HepG2 (cell line): ENCODE results near the gene SAMD13. TPM values are rescaled to one million over a fixed set of nuclear protein-coding genes. Genes with fewer than 3 reads are reported as not detected.

Experiments
- ATAC-seq: fragments of 200-7000 bp; cut with Tn5 transposase; 3 replicates; pipeline ENCODE4 v1.9.1; 2020; ENCODE audit warnings: mild to moderate bottlenecking, moderate library complexity
- BruUV-seq: library from RNA; stranded (reverse); fragments of 400-500 nt; replicated peaks from 2 replicates; lab custom pipeline; 2021; lab: Mats Ljungman, UMichigan
- CTCF ChIA-PET: fragments of 300-600 bp; formaldehyde crosslinking; extraction: SDS; loops from one replicate; lab custom pipeline; 2021; ENCODE audit warnings: low total read pairs, inconsistent platforms, low intra/inter-chr PET ratio; lab: Yijun Ruan, JAX
- POLR2A ChIA-PET: fragments of 350-600 bp; sonication (Branson Sonifier 250); formaldehyde crosslinking; loops from one replicate; lab custom pipeline; 2020; ENCODE audit warnings: antibody characterized with exemption, inconsistent platforms; lab: Yijun Ruan, JAX
- DNase-seq: peaks from one replicate; pipeline ENCODE4 v3.0.0-alpha.2; 2015; ENCODE audit warnings: low spot score
- FAIRE-seq: peaks from 3 replicates; lab custom pipeline; 2011; peaks lifted over from hg19 to GRCh38; lab: Jason Lieb, UNC
- H2AFZ ChIP-seq: one replicate; pipeline ENCODE4 v1.6.1; 2011; ENCODE audit warnings: low read length, inconsistent platforms
- H3K27ac ChIP-seq: fragments of 300-600 bp; 3 replicates; pipeline ENCODE4 v1.8.0; 2011; ENCODE audit warnings: mixed run types, mild to moderate bottlenecking, mixed read lengths, low read length, inconsistent platforms; ENCODE audit not compliant: insufficient read depth; ENCODE audit errors: extremely low read length
- H3K27me3 ChIP-seq, 2 experiments: fragments of 200-600 bp in 1 of 2; 2 replicates in 1 of 2; 3 replicates in 1 of 2; pipeline versions ENCODE4 v1.6.0 to v1.8.0; 2011; ENCODE audit warnings: low read length in 2 of 2, mild to moderate bottlenecking in 2 of 2, moderate library complexity in 2 of 2, inconsistent platforms in 1 of 2; ENCODE audit not compliant: insufficient read depth in 2 of 2, control insufficient read depth in 1 of 2
- H3K36me3 ChIP-seq, 2 experiments: fragments of 200-600 bp in 1 of 2; replicated peaks in 1 of 2; 2 replicates in 1 of 2; 3 replicates in 1 of 2; pipeline versions ENCODE4 v1.5.1 to v1.8.0; 2011; ENCODE audit warnings: low read length in 2 of 2, inconsistent platforms in 1 of 2; ENCODE audit not compliant: insufficient read depth in 2 of 2, control insufficient read depth in 1 of 2
- H3K4me1 ChIP-seq: 2 replicates; pipeline ENCODE4 v1.5.1; 2012; ENCODE audit warnings: low read length, inconsistent platforms; ENCODE audit not compliant: insufficient read depth
- H3K4me2 ChIP-seq: 2 replicates; pipeline ENCODE4 v1.6.0; 2011; ENCODE audit warnings: low read depth, low read length, inconsistent platforms
- H3K4me3 ChIP-seq, 3 experiments: fragments of 200-600 bp in 1 of 3; sonication (generic), shearing (Covaris generic) in 1 of 3; replicated peaks in 1 of 3; 2 replicates each; pipeline ENCODE4 v1.5.1; 2011 to 2016; ENCODE audit warnings: low read length in 3 of 3, inconsistent platforms in 2 of 3, low read depth in 2 of 3, mild to moderate bottlenecking in 2 of 3, control low read depth in 1 of 3, mixed read lengths in 1 of 3; ENCODE audit not compliant: insufficient read depth in 1 of 3
- H3K79me2 ChIP-seq: one replicate; pipeline ENCODE4 v1.6.1; 2011; ENCODE audit warnings: low read length, inconsistent platforms; ENCODE audit not compliant: insufficient read depth
- H3K9ac ChIP-seq: 2 replicates; pipeline ENCODE4 v1.6.0; 2011; ENCODE audit warnings: mild to moderate bottlenecking, low read depth, low read length, inconsistent platforms; ENCODE audit not compliant: insufficient read depth
- H3K9me3 ChIP-seq: 2 replicates; pipeline ENCODE4 v1.5.1; 2012; ENCODE audit warnings: mild to moderate bottlenecking, low read length
- H4K20me1 ChIP-seq: 2 replicates; pipeline ENCODE4 v1.6.0; 2011; ENCODE audit warnings: inconsistent platforms, mild to moderate bottlenecking, low read length, moderate library complexity; ENCODE audit not compliant: insufficient read depth
- POLR2AphosphoS5 ChIP-seq: IDR thresholded peaks from 2 replicates; pipeline ENCODE4 v1.6.1; 2012; ENCODE audit warnings: low read depth, low read length
- SYNCRIP ChIP-seq: fragments of 200-400 bp; formaldehyde crosslinking; IDR thresholded peaks from 2 replicates; pipeline ENCODE4 v1.6.1; 2018; ENCODE audit warnings: mild to moderate bottlenecking, low read depth, low read length; ENCODE audit not compliant: insufficient read depth
- TAF1 ChIP-seq: sonication (generic); formaldehyde crosslinking; IDR thresholded peaks from 2 replicates; pipeline ENCODE4 v1.4.0; 2020; ENCODE audit warnings: missing genetic modification reagents
- ZNF326 ChIP-seq: sonication (generic); formaldehyde crosslinking; IDR thresholded peaks from 2 replicates; pipeline ENCODE4 v1.4.0; 2020; ENCODE audit warnings: missing genetic modification reagents, borderline replicate concordance
- ZNF382 ChIP-seq: sonication (generic); formaldehyde crosslinking; IDR thresholded peaks from 2 replicates; pipeline ENCODE4 v1.5.0; 2020; ENCODE audit warnings: missing genetic modification reagents, mild to moderate bottlenecking, borderline replicate concordance
- ZNF383 ChIP-seq: sonication (generic); formaldehyde crosslinking; IDR thresholded peaks from 2 replicates; pipeline ENCODE4 v1.4.0; 2020; ENCODE audit warnings: missing genetic modification reagents, mild to moderate bottlenecking, borderline replicate concordance
- WGBS: methylation state at CpG from one replicate; pipeline ENCODE4 v1.1.6; 2017; ENCODE audit warnings: low lambda C conversion rate; 5-methylcytosine and 5-hydroxymethylcytosine counted together
- in situ Hi-C: cut with HindIII; loops from 2 replicates; pipeline ENCODE4 v1.10.0; 2017; ENCODE audit warnings: low pct_unique_long_range_greater_than_20kb; ENCODE audit not compliant: extremely low pct_ligation_motif_present
- intact Hi-C: fragments of 100-400 bp; cut with micrococcal nuclease; formaldehyde crosslinking; loops from one replicate; pipeline ENCODE4 v1.10.0; 2022; ENCODE audit not compliant: unreplicated experiment
- polyA plus RNA-seq, 8 experiments: library from polyadenylated mRNA; depleted of rRNA in 3 of 8; stranded (reverse) in 7 of 8; unstranded in 1 of 8; fragments of >200 nt; fragmentation: Illumina TruSeq in 4 of 8; extraction: Trizol in 4 of 8; gene quantifications; 2 replicates each; pipeline versions ENCODE4 v1.2.1 to v1.2.3, GENCODE V29; 2011 to 2016; ENCODE audit warnings: low read depth in 4 of 8, missing spikeins in 1 of 8, mixed read lengths in 1 of 8; ENCODE audit not compliant: insufficient read depth in 1 of 8
- total RNA-seq, 5 experiments: library from RNA; depleted of rRNA; stranded (reverse); fragments of >200 nt; fragmentation: Illumina TruSeq; extraction: Trizol; gene quantifications; 2 replicates each; pipeline ENCODE4 v1.2.3, GENCODE V29; 2016; ENCODE audit warnings: low read depth in 1 of 5
- TF ChIP-seq, protein P1 (sequence below): sonication (generic); formaldehyde crosslinking; IDR thresholded peaks from 2 replicates; pipeline ENCODE4 v1.4.0; 2020; ENCODE audit warnings: mild to moderate bottlenecking, missing genetic modification reagents
- TF ChIP-seq, protein P2 (sequence below): sonication (generic); formaldehyde crosslinking; IDR thresholded peaks from 2 replicates; pipeline ENCODE4 v1.4.0; 2020; ENCODE audit warnings: mild to moderate bottlenecking, missing genetic modification reagents, borderline replicate concordance
- TF ChIP-seq, protein P3 (sequence below): sonication (generic); formaldehyde crosslinking; IDR thresholded peaks from 2 replicates; pipeline ENCODE4 v1.8.1; 2023; ENCODE audit warnings: missing genetic modification reagents, mild to moderate bottlenecking, borderline replicate concordance

The SAMD13 gene
- total and polyA plus RNA-seq, 2 of the 13 experiments (the other 11 are each of a cell fraction or from before 2014, with no cell fraction given) = 0.09 to 0.18 TPM

DNA sequence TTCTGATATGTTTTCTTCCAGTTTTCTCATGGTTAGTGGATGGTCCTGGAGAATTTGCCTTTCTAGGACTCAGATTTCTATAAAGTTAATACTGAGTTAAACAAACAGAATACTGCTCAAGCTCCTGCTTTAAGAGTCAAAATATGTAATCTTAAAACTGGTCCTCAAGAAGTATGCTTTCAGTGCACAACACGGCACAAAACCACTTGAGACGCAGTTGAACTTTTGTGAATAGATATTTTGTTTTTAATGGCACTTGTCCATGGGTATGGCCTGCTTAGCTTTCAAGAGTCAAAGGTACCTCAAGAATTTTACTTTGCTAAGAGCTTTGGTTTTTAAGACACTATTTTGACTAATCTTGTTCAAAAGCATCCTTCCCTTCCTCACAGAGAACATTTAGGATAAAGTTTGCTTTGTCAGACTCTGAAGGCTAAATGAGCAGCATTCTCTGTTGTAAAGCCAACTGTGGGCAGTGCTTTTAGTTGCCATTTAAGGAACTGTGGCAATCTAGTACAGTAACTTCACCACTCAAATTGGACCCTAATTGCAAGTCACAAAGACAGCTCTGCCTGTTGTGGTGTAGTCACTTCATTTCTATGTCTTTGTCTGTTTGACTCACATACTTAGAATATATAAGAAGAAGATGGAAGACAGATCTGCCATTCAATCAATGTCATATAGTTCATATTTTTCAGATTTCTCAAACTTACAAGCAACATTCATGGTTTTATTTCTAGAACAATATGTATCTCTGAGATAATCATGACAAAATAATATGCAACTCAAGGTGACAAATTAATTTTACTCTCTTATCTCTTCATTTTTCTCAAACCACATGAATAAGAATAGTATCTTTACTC, 28.8 kb downstream of the SAMD13 start:
- H3K79me2 ChIP-seq = no peaks in the 10 kb centered on the region
- no peaks in the 10 kb centered on the region for H3K36me3 ChIP-seq
- H3K4me3 ChIP-seq = no peak overlapping the region
- no peak overlapping the region for H3K27ac ChIP-seq
- no peaks in the 10 kb centered on the region for H3K4me1 ChIP-seq
- FAIRE-seq (no peak), DNase-seq (no peak), ATAC-seq (no peak)
- 45% methylated on average over 2 of the region's 2 CpGs for WGBS
- H3K9ac ChIP-seq = no peak overlapping the region
- in situ Hi-C loops (no loop called here), intact Hi-C loops (no loop called here)
- no peaks in the 10 kb centered on the region for H3K9me3 ChIP-seq
- ChIA-PET CTCF (no interaction called here), POLR2A (no interaction called here)
- no peaks in the 10 kb centered on the region for H4K20me1 ChIP-seq
- H3K27me3 ChIP-seq = no peaks in the 10 kb centered on the region
- H3K4me2 ChIP-seq = no peak overlapping the region
- no TSS peak for BruUV-seq
- no peak overlapping the region for H2AFZ ChIP-seq
- TF ChIP-seq SYNCRIP (no peak), ZNF382 (CRISPR knock-in tag) (no peak), ZNF383 (CRISPR knock-in tag) (no peak), TAF1 (CRISPR knock-in tag) (no peak), ZNF326 (CRISPR knock-in tag) (no peak), POLR2AphosphoS5 (no peak)
- TF ChIP-seq, protein P1, sequence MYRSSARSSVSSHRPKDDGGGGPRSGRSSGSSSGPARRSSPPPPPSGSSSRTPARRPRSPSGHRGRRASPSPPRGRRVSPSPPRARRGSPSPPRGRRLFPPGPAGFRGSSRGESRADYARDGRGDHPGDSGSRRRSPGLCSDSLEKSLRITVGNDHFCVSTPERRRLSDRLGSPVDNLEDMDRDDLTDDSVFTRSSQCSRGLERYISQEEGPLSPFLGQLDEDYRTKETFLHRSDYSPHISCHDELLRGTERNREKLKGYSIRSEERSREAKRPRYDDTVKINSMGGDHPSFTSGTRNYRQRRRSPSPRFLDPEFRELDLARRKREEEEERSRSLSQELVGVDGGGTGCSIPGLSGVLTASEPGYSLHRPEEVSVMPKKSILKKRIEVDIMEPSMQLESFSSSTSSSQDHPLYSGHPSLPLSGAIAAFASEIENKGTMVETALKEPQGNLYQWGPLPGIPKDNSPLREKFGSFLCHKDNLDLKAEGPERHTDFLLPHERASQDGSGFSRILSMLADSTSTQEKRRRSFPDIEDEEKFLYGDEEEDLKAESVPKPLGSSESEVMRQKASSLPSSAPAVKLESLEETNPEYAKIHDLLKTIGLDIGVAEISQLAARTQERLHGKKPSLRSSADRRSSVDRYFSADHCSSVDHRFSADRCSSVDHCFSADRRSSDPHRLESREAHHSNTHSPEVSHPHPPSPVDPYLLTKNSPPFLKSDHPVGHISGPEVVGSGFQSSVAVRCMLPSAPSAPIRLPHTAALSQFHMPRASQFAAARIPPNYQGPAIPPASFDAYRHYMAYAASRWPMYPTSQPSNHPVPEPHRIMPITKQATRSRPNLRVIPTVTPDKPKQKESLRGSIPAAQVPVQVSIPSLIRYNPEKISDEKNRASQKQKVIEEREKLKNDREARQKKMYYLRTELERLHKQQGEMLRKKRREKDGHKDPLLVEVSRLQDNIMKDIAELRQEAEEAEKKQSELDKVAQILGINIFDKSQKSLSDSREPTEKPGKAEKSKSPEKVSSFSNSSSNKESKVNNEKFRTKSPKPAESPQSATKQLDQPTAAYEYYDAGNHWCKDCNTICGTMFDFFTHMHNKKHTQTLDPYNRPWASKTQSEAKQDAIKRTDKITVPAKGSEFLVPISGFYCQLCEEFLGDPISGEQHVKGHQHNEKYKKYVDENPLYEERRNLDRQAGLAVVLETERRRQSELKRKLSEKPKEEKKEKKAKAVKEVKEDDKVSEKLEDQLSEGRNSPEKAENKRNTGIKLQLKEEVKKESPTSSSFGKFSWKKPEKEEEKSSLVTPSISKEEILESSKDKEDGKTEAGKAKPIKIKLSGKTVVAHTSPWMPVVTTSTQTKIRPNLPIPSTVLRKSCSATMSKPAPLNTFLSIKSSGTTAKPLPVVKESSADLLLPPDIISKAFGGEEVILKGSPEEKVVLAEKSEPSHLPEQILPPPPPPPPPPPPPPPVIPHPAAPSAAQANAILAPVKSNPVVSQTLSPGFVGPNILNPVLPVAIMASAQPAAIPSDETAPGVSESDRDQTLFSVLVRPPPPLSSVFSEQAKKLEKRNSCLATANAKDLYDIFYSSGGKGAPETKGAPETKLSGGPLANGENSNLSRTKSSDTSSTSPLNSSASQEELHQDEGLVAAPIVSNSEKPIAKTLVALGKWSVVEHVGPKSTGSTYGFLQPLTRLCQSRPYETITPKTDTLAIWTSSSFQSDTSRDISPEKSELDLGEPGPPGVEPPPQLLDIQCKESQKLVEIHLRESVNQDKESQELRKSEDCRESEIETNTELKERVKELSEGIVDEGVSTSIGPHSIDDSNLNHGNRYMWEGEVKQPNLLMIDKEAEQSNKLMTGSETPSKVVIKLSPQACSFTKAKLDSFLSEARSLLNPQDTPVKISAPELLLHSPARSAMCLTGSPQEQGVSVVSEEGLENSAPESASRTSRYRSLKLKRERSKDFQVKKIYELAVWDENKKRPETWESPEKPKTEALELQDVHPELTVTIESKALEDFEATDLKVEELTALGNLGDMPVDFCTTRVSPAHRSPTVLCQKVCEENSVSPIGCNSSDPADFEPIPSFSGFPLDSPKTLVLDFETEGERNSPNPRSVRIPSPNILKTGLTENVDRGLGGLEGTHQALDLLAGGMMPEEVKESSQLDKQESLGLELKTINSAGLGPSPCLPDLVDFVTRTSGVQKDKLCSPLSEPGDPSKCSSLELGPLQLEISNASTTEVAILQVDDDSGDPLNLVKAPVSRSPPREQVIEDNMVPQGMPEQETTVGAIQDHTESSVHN (CRISPR knock-in tag) = no peak
- TF ChIP-seq, protein P2, sequence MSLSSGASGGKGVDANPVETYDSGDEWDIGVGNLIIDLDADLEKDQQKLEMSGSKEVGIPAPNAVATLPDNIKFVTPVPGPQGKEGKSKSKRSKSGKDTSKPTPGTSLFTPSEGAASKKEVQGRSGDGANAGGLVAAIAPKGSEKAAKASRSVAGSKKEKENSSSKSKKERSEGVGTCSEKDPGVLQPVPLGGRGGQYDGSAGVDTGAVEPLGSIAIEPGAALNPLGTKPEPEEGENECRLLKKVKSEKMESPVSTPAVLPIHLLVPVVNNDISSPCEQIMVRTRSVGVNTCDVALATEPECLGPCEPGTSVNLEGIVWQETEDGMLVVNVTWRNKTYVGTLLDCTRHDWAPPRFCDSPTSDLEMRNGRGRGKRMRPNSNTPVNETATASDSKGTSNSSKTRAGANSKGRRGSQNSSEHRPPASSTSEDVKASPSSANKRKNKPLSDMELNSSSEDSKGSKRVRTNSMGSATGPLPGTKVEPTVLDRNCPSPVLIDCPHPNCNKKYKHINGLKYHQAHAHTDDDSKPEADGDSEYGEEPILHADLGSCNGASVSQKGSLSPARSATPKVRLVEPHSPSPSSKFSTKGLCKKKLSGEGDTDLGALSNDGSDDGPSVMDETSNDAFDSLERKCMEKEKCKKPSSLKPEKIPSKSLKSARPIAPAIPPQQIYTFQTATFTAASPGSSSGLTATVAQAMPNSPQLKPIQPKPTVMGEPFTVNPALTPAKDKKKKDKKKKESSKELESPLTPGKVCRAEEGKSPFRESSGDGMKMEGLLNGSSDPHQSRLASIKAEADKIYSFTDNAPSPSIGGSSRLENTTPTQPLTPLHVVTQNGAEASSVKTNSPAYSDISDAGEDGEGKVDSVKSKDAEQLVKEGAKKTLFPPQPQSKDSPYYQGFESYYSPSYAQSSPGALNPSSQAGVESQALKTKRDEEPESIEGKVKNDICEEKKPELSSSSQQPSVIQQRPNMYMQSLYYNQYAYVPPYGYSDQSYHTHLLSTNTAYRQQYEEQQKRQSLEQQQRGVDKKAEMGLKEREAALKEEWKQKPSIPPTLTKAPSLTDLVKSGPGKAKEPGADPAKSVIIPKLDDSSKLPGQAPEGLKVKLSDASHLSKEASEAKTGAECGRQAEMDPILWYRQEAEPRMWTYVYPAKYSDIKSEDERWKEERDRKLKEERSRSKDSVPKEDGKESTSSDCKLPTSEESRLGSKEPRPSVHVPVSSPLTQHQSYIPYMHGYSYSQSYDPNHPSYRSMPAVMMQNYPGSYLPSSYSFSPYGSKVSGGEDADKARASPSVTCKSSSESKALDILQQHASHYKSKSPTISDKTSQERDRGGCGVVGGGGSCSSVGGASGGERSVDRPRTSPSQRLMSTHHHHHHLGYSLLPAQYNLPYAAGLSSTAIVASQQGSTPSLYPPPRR (CRISPR knock-in tag) = no peak
- TF ChIP-seq, protein P3, sequence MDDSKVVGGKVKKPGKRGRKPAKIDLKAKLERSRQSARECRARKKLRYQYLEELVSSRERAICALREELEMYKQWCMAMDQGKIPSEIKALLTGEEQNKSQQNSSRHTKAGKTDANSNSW (CRISPR knock-in tag) = no peak
